OCI-LY3 (cell line): ENCODE data around the gene NKTR.

Experiments
- H2AFZ ChIP-seq: fragments of 200-600, 300-600 bp; shearing (Covaris generic); 2 replicates; pipeline ENCODE4 v1.6.0; 2014; ENCODE audit warnings: antibody characterized with exemption, low read depth, low read length
- H3K27ac ChIP-seq: fragments of 200-600, 300-600 bp; sonication (generic); 2 replicates; pipeline ENCODE4 v1.5.1; 2014; ENCODE audit warnings: mild to moderate bottlenecking, low read length, moderate library complexity, mixed read lengths
- H3K27me3 ChIP-seq: fragments of 200-600, 300-600 bp; sonication (generic); 2 replicates; pipeline ENCODE4 v1.6.1; 2014; ENCODE audit warnings: low read depth, low read length, mixed read lengths
- H3K36me3 ChIP-seq: fragments of 200-600, 300-600 bp; sonication (generic); replicated peaks from 2 replicates; pipeline ENCODE3; 2014; ENCODE audit warnings: low read depth, low read length, mixed read lengths
- H3K4me1 ChIP-seq: fragments of 300-600, 200-600 bp; sonication (generic); 2 replicates; pipeline ENCODE4 v1.6.1; 2014; ENCODE audit warnings: low read length, mixed read lengths
- H3K4me2 ChIP-seq: fragments of 200-600, 300-600 bp; sonication (generic); 2 replicates; pipeline ENCODE4 v1.6.1; 2014; ENCODE audit warnings: low read length, mixed read lengths
- H3K4me3 ChIP-seq: fragments of 300-600, 200-600 bp; sonication (generic); 2 replicates; pipeline ENCODE4 v1.5.1; 2014; ENCODE audit warnings: antibody characterized with exemption, mild to moderate bottlenecking, low read length, moderate library complexity
- H3K79me2 ChIP-seq: fragments of 300-600, 200-600 bp; shearing (Covaris generic); 2 replicates; pipeline ENCODE4 v1.6.1; 2014; ENCODE audit warnings: mild to moderate bottlenecking, low read length, mixed read lengths
- H3K9ac ChIP-seq: fragments of 300-600, 200-600 bp; shearing (Covaris generic); 2 replicates; pipeline ENCODE4 v1.6.0; 2014; ENCODE audit warnings: mild to moderate bottlenecking, low read length, moderate library complexity
- H3K9me3 ChIP-seq: fragments of 200-600, 300-600 bp; shearing (Covaris generic); 2 replicates; pipeline ENCODE4 v1.6.1; 2014; ENCODE audit warnings: low read length, mixed read lengths; ENCODE audit not compliant: insufficient read depth
- H4K20me1 ChIP-seq: fragments of 200-600, 300-600 bp; sonication (generic); 2 replicates; pipeline ENCODE4 v1.6.1; 2016; ENCODE audit warnings: low read length, mixed read lengths; ENCODE audit not compliant: insufficient read depth
- CTCF ChIP-seq: fragments of 200-600, 300-600 bp; sonication (generic); IDR thresholded peaks from 2 replicates; pipeline ENCODE4 v1.5.1; 2014; ENCODE audit warnings: antibody characterized with exemption, low read length, low read depth
- EZH2phosphoT487 ChIP-seq: fragments of 200-600 bp; shearing (Covaris generic); IDR thresholded peaks from 2 replicates; pipeline ENCODE4 v1.6.1; 2018; ENCODE audit warnings: antibody characterized with exemption, mixed run types, low read depth

The NKTR gene

GRCh38 chr3:42658771-42659390, 58.4 kb downstream of the NKTR start:
- H3K27ac ChIP-seq = no peak overlapping the region
- H2AFZ ChIP-seq = no peak overlapping the region
- peaks cover 8% of the 10 kb centered on the region for H3K4me1 ChIP-seq
- TF ChIP-seq CTCF = no peak
- no peak for TF ChIP-seq EZH2phosphoT487
- no peaks in the 10 kb centered on the region for H3K79me2 ChIP-seq
- H3K36me3 ChIP-seq = no peaks in the 10 kb centered on the region
- H3K9ac ChIP-seq = no peak overlapping the region
- H3K9me3 ChIP-seq = no peaks in the 10 kb centered on the region
- H3K27me3 ChIP-seq = no peaks in the 10 kb centered on the region
- H3K4me2 ChIP-seq = no peak overlapping the region
- no peak overlapping the region for H3K4me3 ChIP-seq
- no peaks in the 10 kb centered on the region; the same call in 1 of the 2 replicates for H4K20me1 ChIP-seq

- Histone ChIP-seq H3K27me3 (no peaks in the 10 kb centered on the region), H3K79me2 (no peaks in the 10 kb centered on the region), H3K9ac (no peak overlapping the region), H3K27ac (no peak overlapping the region), H3K4me1 (peaks cover 8% of the 10 kb centered on the region), H4K20me1 (no peaks in the 10 kb centered on the region; the same call in 1 of the 2 replicates), H3K36me3 (no peaks in the 10 kb centered on the region), H3K9me3 (no peaks in the 10 kb centered on the region), H2AFZ (no peak overlapping the region), H3K4me3 (no peak overlapping the region), H3K4me2 (no peak overlapping the region)
- TF ChIP-seq CTCF (no peak), EZH2phosphoT487 (no peak)
Observed at GRCh38 chr3:42659451-42660130, 59.1 kb downstream of the NKTR start.

GRCh38 chr3:42660131-42660715, 59.7 kb downstream of the NKTR start:
- no peaks in the 10 kb centered on the region for H3K27me3 ChIP-seq
- peaks cover 5% of the 10 kb centered on the region for H3K4me1 ChIP-seq
- H3K4me3 ChIP-seq = no peak overlapping the region
- no peak overlapping the region for H3K27ac ChIP-seq
- no peaks in the 10 kb centered on the region for H3K36me3 ChIP-seq
- no peaks in the 10 kb centered on the region for H3K9me3 ChIP-seq
- no peak overlapping the region for H2AFZ ChIP-seq
- TF ChIP-seq CTCF = no peak
- no peak for TF ChIP-seq EZH2phosphoT487
- H3K9ac ChIP-seq = no peak overlapping the region
- H4K20me1 ChIP-seq = no peaks in the 10 kb centered on the region; the same call in 1 of the 2 replicates
- H3K4me2 ChIP-seq = no peak overlapping the region
- H3K79me2 ChIP-seq = no peaks in the 10 kb centered on the region

GRCh38 chr3:42660898-42661297, 60.4 kb downstream of the NKTR start:
- Histone ChIP-seq H3K27ac (no peak overlapping the region), H3K79me2 (no peaks in the 10 kb centered on the region), H3K36me3 (no peaks in the 10 kb centered on the region), H3K27me3 (no peaks in the 10 kb centered on the region), H4K20me1 (no peaks in the 10 kb centered on the region; the same call in 1 of the 2 replicates), H3K4me2 (no peak overlapping the region), H3K4me1 (no peaks in the 10 kb centered on the region), H3K4me3 (no peak overlapping the region), H3K9ac (no peak overlapping the region), H2AFZ (no peak overlapping the region), H3K9me3 (no peaks in the 10 kb centered on the region)
- TF ChIP-seq CTCF = peak; percentile 45
- no peak for TF ChIP-seq EZH2phosphoT487
